OCI-LY7 (cell line): ENCODE results near the gene CRADD.

Experiments
- CTCF ChIP-seq: fragments of 200-600 bp; sonication (generic); conservative IDR thresholded peaks from 2 replicates; pipeline ENCODE4 v1.5.1; 2014; ENCODE audit warnings: mild to moderate bottlenecking, antibody characterized with exemption, low read length, moderate library complexity, mixed read lengths
- EZH2phosphoT487 ChIP-seq: fragments of 200-600 bp; sonication (generic); IDR thresholded peaks from 2 replicates; pipeline ENCODE4 v1.6.1; 2018; ENCODE audit warnings: low read depth, borderline replicate concordance, mild to moderate bottlenecking, mixed run types, antibody characterized with exemption, low read length, moderate library complexity, mixed read lengths

GRCh38 chr12:93870020-93870795 is 193.0 kb downstream of the CRADD start:
- TF ChIP-seq CTCF (no peak), EZH2phosphoT487 (no peak)
